Measurements from ENCODE around the gene TUBB2B. TPM values are rescaled to one million over a fixed set of nuclear protein-coding genes. Genes with fewer than 3 reads are reported as not detected.

TUBB2B gene
- total and polyA plus RNA-seq, 2 donors (not counting 3 experiments of a cell fraction or from before 2014, with no cell fraction given), result 5.1 to 8.3 TPM

DNA sequence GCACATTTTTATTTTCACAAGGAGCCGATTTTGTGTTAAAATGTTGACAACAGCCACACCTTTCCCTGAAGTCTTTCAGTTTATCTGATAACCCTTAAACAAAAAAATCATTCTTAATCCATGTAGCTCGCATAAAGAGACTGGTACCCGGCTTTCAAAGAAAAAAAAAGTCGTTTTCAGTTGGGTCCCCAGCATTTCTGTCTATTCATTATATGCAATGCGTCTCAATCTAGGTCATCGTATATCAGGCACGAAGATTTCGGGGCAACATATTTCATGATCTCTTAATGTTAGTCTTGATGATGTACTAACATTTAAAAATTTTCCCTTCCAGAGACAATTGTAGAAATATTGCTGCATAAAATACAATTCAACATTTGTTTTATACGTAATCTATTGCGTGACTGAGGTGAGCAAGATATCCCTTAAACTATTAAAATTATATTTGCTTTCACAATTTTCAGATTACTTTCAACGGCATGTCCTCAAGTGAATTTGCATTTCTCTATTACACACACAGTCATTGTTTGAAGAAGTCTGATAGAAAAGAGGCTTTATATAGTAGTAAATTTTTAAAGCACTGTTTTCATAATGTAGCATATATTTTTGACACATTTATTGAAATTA, 2.9 kb upstream of the TUBB2B start:
- intact Hi-C loops (cut with micrococcal nuclease), result loop anchor here (2.0 kb wide), 1 partner anchor 74 kb away; the partner anchor contains the start of gene TUBB2A
- no peak overlapping the region for H3K4me3 ChIP-seq (replicated peaks in 1 of 3; ENCODE audit: insufficient read depth in 1 of 3, low read depth in 1 of 3, low read length in 3 of 3)
- BruUV-seq (replicated peaks), result no TSS peak

More for the DNA sequence above, 2.9 kb upstream of the TUBB2B start:
- CTCF ChIA-PET, result interaction anchor here (1.0 to 2.5 kb wide), 8 partner anchors 9 to 105 kb away, joined by 3 to 13 read pairs (median 7); partner anchors contain the start of gene TUBB2A
- Histone ChIP-seq H4K20me1 (replicated peaks; ENCODE audit: control insufficient read depth, extremely low read depth, insufficient read depth, low read length) (no peaks in the 10 kb centered on the region), H2AFZ (ENCODE audit: low read depth, low read length) (no peak overlapping the region), H3K9ac (replicated peaks; ENCODE audit: extremely low read depth, insufficient read depth, low read length) (no peak overlapping the region), H3K27me3 (ENCODE audit: control insufficient read depth in 2 of 2, insufficient read depth in 2 of 2, low read length in 2 of 2) (peaks cover 70 to 87% of the 10 kb centered on the region in 2 experiments), H3K9me1 (replicated peaks; ENCODE audit: control insufficient read depth, extremely low read depth, insufficient read depth, low read length) (no peaks in the 10 kb centered on the region), H3K27ac (ENCODE audit: insufficient read depth, low read depth, low read length) (no peak overlapping the region), H3K79me2 (ENCODE audit: control insufficient read depth, insufficient read depth, low read length) (no peaks in the 10 kb centered on the region), H3K4me2 (ENCODE audit: insufficient read depth, low read length) (no peak overlapping the region), H3K4me1 (ENCODE audit: control insufficient read depth, extremely low read depth, insufficient read depth, low read length) (peaks cover 23% of the 10 kb centered on the region), H3K36me3 (ENCODE audit: control insufficient read depth in 2 of 2, extremely low read depth in 1 of 2, insufficient read depth in 2 of 2, low read length in 2 of 2) (no peaks in the 10 kb centered on the region), H3K9me3 (replicated peaks; ENCODE audit: control insufficient read depth, insufficient read depth, low read length) (no peaks in the 10 kb centered on the region)
- POLR2A ChIA-PET, result no interaction called here
- dilution Hi-C loops (cut with MboI; ENCODE audit: extremely low pct_ligation_motif_present, low sequenced_read_pairs), result no loop called here
- TF ChIP-seq, protein P1, sequence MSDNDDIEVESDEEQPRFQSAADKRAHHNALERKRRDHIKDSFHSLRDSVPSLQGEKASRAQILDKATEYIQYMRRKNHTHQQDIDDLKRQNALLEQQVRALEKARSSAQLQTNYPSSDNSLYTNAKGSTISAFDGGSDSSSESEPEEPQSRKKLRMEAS (IDR thresholded peaks at IDR 0.05; ENCODE audit: insufficient read depth, insufficient read length), result no peak
- TF ChIP-seq, protein P2, sequence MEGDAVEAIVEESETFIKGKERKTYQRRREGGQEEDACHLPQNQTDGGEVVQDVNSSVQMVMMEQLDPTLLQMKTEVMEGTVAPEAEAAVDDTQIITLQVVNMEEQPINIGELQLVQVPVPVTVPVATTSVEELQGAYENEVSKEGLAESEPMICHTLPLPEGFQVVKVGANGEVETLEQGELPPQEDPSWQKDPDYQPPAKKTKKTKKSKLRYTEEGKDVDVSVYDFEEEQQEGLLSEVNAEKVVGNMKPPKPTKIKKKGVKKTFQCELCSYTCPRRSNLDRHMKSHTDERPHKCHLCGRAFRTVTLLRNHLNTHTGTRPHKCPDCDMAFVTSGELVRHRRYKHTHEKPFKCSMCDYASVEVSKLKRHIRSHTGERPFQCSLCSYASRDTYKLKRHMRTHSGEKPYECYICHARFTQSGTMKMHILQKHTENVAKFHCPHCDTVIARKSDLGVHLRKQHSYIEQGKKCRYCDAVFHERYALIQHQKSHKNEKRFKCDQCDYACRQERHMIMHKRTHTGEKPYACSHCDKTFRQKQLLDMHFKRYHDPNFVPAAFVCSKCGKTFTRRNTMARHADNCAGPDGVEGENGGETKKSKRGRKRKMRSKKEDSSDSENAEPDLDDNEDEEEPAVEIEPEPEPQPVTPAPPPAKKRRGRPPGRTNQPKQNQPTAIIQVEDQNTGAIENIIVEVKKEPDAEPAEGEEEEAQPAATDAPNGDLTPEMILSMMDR (IDR thresholded peaks at IDR 0.05; ENCODE audit: extremely low read depth in 1 of 2, insufficient read depth in 1 of 2, low read depth in 1 of 2, low read length in 2 of 2), result no peak
- TF ChIP-seq GATA2 (IDR thresholded peaks at IDR 0.05; ENCODE audit: insufficient read depth, insufficient read length, low read depth, low read length) (no peak), EZH2 (IDR thresholded peaks at IDR 0.05; ENCODE audit: borderline replicate concordance, low read depth, low read length, severe bottlenecking) (no peak), POLR2AphosphoS5 (IDR thresholded peaks at IDR 0.05; ENCODE audit: insufficient read depth, low read depth, low read length) (no peak), FOS (IDR thresholded peaks at IDR 0.05; ENCODE audit: borderline replicate concordance, insufficient read depth, low read length) (no peak), JUN (IDR thresholded peaks at IDR 0.05; ENCODE audit: borderline replicate concordance, insufficient read depth, insufficient read length, low read depth) (no peak), MYC (IDR thresholded peaks at IDR 0.05; ENCODE audit: low read depth, low read length) (no peak), POLR2A (IDR thresholded peaks at IDR 0.05; ENCODE audit: low read depth, low read length) (no peak)
- no peak for DNase-seq (ENCODE audit: low read depth, low spot score)
- no peak for FAIRE-seq
